Loucy (cell line): ENCODE measurements around the gene DHX30.

Experiments used
- H2AFZ ChIP-seq: fragments of 200-600 bp; sonication (generic); 2 replicates; pipeline ENCODE4 v1.6.0; 2016; ENCODE audit warnings: antibody characterized with exemption, mild to moderate bottlenecking, low read length, moderate library complexity
- H3F3A ChIP-seq: fragments of 200-600 bp; 2 replicates; pipeline ENCODE4 v1.6.0; 2016; ENCODE audit warnings: antibody characterized with exemption, low read depth, mild to moderate bottlenecking
- H3K27me3 ChIP-seq: fragments of 200-600 bp; sonication (generic); 2 replicates; pipeline ENCODE4 v1.6.1; 2014; ENCODE audit warnings: low read length, mild to moderate bottlenecking; ENCODE audit not compliant: insufficient read depth, poor library complexity, severe bottlenecking
- H3K36me3 ChIP-seq: fragments of 200-600 bp; sonication (generic); 2 replicates; pipeline ENCODE4 v1.6.1; 2016; ENCODE audit warnings: low read length; ENCODE audit not compliant: insufficient read depth
- H3K4me1 ChIP-seq: fragments of 200-600 bp; sonication (generic); 2 replicates; pipeline ENCODE4 v1.5.1; 2014; ENCODE audit warnings: low read length, mild to moderate bottlenecking; ENCODE audit not compliant: insufficient read depth, poor library complexity, severe bottlenecking
- H3K4me2 ChIP-seq: fragments of 200-600 bp; sonication (generic); 2 replicates; pipeline ENCODE4 v1.6.0; 2014; ENCODE audit warnings: antibody characterized with exemption, low read length, low read depth, mild to moderate bottlenecking; ENCODE audit not compliant: poor library complexity, severe bottlenecking
- H3K4me3 ChIP-seq: fragments of 200-600 bp; sonication (generic); 2 replicates; pipeline ENCODE4 v1.5.1; 2014; ENCODE audit warnings: low read length, mild to moderate bottlenecking, mixed read lengths; ENCODE audit not compliant: poor library complexity, severe bottlenecking
- H3K79me2 ChIP-seq: fragments of 200-600 bp; sonication (generic); 2 replicates; pipeline ENCODE4 v1.6.1; 2014; ENCODE audit warnings: low read length; ENCODE audit not compliant: insufficient read depth
- H3K9ac ChIP-seq: fragments of 200-600 bp; sonication (generic); 2 replicates; pipeline ENCODE4 v1.6.0; 2014; ENCODE audit warnings: mild to moderate bottlenecking, low read depth, low read length, moderate library complexity; ENCODE audit not compliant: poor library complexity, severe bottlenecking
- H3K9me2 ChIP-seq: fragments of 200-600 bp; sonication (generic); replicated peaks from 2 replicates; pipeline ENCODE4 v1.6.1; 2016; ENCODE audit warnings: low read depth, low read length, mixed read lengths
- H3K9me3 ChIP-seq: fragments of 200-600 bp; sonication (generic); 2 replicates; pipeline ENCODE4 v1.6.1; 2014; ENCODE audit warnings: mild to moderate bottlenecking, antibody characterized with exemption, low read length, low read depth; ENCODE audit not compliant: insufficient read depth
- H4K20me1 ChIP-seq: fragments of 200-600 bp; sonication (generic); 2 replicates; pipeline ENCODE4 v1.6.0; 2014; ENCODE audit warnings: antibody characterized with exemption, low read length, mild to moderate bottlenecking; ENCODE audit not compliant: insufficient read depth, poor library complexity, severe bottlenecking
- CTCF ChIP-seq: fragments of 200-600 bp; sonication (generic); conservative IDR thresholded peaks from 2 replicates; pipeline ENCODE4 v1.5.1; 2014; ENCODE audit warnings: mild to moderate bottlenecking, antibody characterized with exemption, low read length
- EZH2phosphoT487 ChIP-seq: fragments of 200-600 bp; IDR thresholded peaks from 2 replicates; pipeline ENCODE4 v1.6.1; 2018; ENCODE audit warnings: antibody characterized with exemption, mild to moderate bottlenecking, moderate library complexity, borderline replicate concordance

Gene DHX30

GRCh38 chr3:47794544-47794943 is 8.4 kb upstream of the DHX30 start:
- Histone ChIP-seq H3F3A (no peaks in the 10 kb centered on the region), H3K9ac (no peak overlapping the region), H4K20me1 (no peaks in the 10 kb centered on the region), H3K4me2 (no peak overlapping the region), H3K27me3 (no peaks in the 10 kb centered on the region), H2AFZ (no peak overlapping the region), H3K36me3 (no peaks in the 10 kb centered on the region), H3K4me3 (no peak overlapping the region), H3K79me2 (no peaks in the 10 kb centered on the region), H3K9me2 (no peaks in the 10 kb centered on the region), H3K4me1 (no peaks in the 10 kb centered on the region), H3K9me3 (no peaks in the 10 kb centered on the region)
- TF ChIP-seq CTCF = no peak
- no peak for TF ChIP-seq EZH2phosphoT487

- H3K36me3 ChIP-seq = no peaks in the 10 kb centered on the region
- H3K4me3 ChIP-seq = no peak overlapping the region
- no peaks in the 10 kb centered on the region for H3K9me2 ChIP-seq
- peaks cover 14% of the 10 kb centered on the region for H3K4me1 ChIP-seq
- H3K27me3 ChIP-seq = no peaks in the 10 kb centered on the region
- H2AFZ ChIP-seq = no peak overlapping the region
- H3K9ac ChIP-seq = no peak overlapping the region
- no peaks in the 10 kb centered on the region for H3K9me3 ChIP-seq
- TF ChIP-seq EZH2phosphoT487 (no peak), CTCF (peak; percentile 62)
- no peaks in the 10 kb centered on the region for H3F3A ChIP-seq
- H4K20me1 ChIP-seq = no peaks in the 10 kb centered on the region
- H3K4me2 ChIP-seq = no peak overlapping the region
- peaks cover 17% of the 10 kb centered on the region for H3K79me2 ChIP-seq
These were observed 3.2 kb upstream of the DHX30 start for GRCh38 chr3:47799733-47800132.

- H4K20me1 ChIP-seq = peaks cover 3% of the 10 kb centered on the region
- no peaks in the 10 kb centered on the region for H3F3A ChIP-seq
- peaks cover 19% of the 10 kb centered on the region for H3K4me1 ChIP-seq
- no peaks in the 10 kb centered on the region for H3K9me2 ChIP-seq
- H2AFZ ChIP-seq = peak overlapping the region; percentile 93
- no peaks in the 10 kb centered on the region for H3K27me3 ChIP-seq
- peak overlapping the region; percentile 92 for H3K9ac ChIP-seq
- TF ChIP-seq EZH2phosphoT487 = no peak
- no peak for TF ChIP-seq CTCF
- no peaks in the 10 kb centered on the region for H3K36me3 ChIP-seq
- peak overlapping the region; percentile 87 for H3K4me2 ChIP-seq
- peak overlapping the region; percentile 98 for H3K4me3 ChIP-seq
- H3K79me2 ChIP-seq = peaks cover 27% of the 10 kb centered on the region
- no peaks in the 10 kb centered on the region for H3K9me3 ChIP-seq
These were observed 615 bp downstream of the DHX30 start for GRCh38 chr3:47803480-47804025.
